ENCODE results near the gene VPS37B.
A peak's percentile ranks its signal among the peaks of the same experiment; 100 is the strongest.

VPS37B gene

GRCh38 chr12:122850695-122851350 lies 45.1 kb downstream of the VPS37B start:
- Histone ChIP-seq H3K36me3 (ENCODE audit: control insufficient read depth in 1 of 2, insufficient read depth in 2 of 2, low read length in 2 of 2) (peaks cover 0 to 3% of the 10 kb centered on the region in 2 experiments), H4K8ac (ENCODE audit: low read depth, low read length) (no peak overlapping the region), H3K9me3 (ENCODE audit: insufficient read depth, low read depth, low read length) (no peaks in the 10 kb centered on the region), H3K18ac (ENCODE audit: low read length) (no peak overlapping the region), H3K27ac (ENCODE audit: low read depth, low read length) (no peak overlapping the region), H2AFZ (ENCODE audit: insufficient read depth, low read length, poor library complexity) (no peak overlapping the region), H3K4me2 (ENCODE audit: low read length) (no peak overlapping the region), H3K4me1 (ENCODE audit: control insufficient read depth in 1 of 2, insufficient read depth in 2 of 2, low read length in 2 of 2) (peaks cover 0 to 4% of the 10 kb centered on the region in 2 experiments), H2AK5ac (ENCODE audit: low read length) (no peak overlapping the region), H3K79me2 (ENCODE audit: control insufficient read depth, insufficient read depth, low read length, poor library complexity) (no peaks in the 10 kb centered on the region), H2BK120ac (ENCODE audit: insufficient read depth, low read length, poor library complexity) (no peak overlapping the region), H3K79me1 (ENCODE audit: low read length) (no peaks in the 10 kb centered on the region), H2BK5ac (ENCODE audit: low read depth, low read length, poor library complexity) (no peak overlapping the region), H2BK12ac (ENCODE audit: low read length) (no peak overlapping the region), H3K9ac (ENCODE audit: low read length) (no peak overlapping the region), H4K91ac (ENCODE audit: low read depth, low read length) (no peak overlapping the region), H3K4ac (ENCODE audit: low read depth, low read length) (no peak overlapping the region), H3K23ac (ENCODE audit: low read length) (no peak overlapping the region), H3K4me3 (ENCODE audit: low read depth, low read length) (no peak overlapping the region), H3K27me3 (ENCODE audit: insufficient read depth, low read length) (no peaks in the 10 kb centered on the region), H3K14ac (ENCODE audit: low read length) (no peak overlapping the region), H4K12ac (ENCODE audit: low read depth, low read length) (no peak overlapping the region)
- no CpG with 5 or more reads among the region's 27 CpGs for WGBS (ENCODE audit: extremely low coverage, insufficient coverage, insufficient read length)
- DNase-seq: peak in 1 of 2 donors; percentile 42

DNA sequence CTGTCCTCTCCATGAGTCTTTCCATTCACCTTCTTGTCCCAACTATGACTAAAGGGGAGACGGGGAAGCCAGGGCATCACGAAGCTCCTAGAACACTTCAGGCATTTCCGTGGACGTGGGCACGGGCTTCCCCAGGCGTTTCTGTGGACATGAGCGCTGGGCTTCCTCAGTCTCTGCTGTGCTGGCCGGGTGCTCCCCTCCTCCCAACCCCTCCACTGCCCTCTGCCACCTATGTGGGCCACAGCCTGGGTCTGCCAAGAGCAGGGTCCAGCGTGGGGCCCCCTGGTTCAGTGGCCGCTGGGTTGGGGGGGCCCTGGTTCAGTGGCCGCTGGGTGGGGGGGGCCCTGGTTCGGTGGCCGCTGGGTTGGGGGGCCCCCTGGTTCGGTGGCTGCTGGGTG lies 45.9 kb downstream of the VPS37B start:
- Histone ChIP-seq H4K91ac (ENCODE audit: low read depth, low read length) (no peak overlapping the region), H3K27ac (ENCODE audit: low read depth, low read length) (no peak overlapping the region), H4K12ac (ENCODE audit: low read depth, low read length) (no peak overlapping the region), H4K8ac (ENCODE audit: low read depth, low read length) (no peak overlapping the region), H3K4me3 (ENCODE audit: low read depth, low read length) (no peak overlapping the region), H3K27me3 (ENCODE audit: insufficient read depth, low read length) (no peaks in the 10 kb centered on the region), H3K9me3 (ENCODE audit: insufficient read depth, low read depth, low read length) (no peaks in the 10 kb centered on the region), H3K4me2 (ENCODE audit: low read length) (no peak overlapping the region), H2BK5ac (ENCODE audit: low read depth, low read length, poor library complexity) (no peak overlapping the region), H3K4ac (ENCODE audit: low read depth, low read length) (no peak overlapping the region), H2AK5ac (ENCODE audit: low read length) (no peak overlapping the region), H3K23ac (ENCODE audit: low read length) (no peak overlapping the region), H3K14ac (ENCODE audit: low read length) (no peak overlapping the region), H3K79me1 (ENCODE audit: low read length) (peaks cover 1% of the 10 kb centered on the region), H2BK12ac (ENCODE audit: low read length) (no peak overlapping the region), H3K4me1 (ENCODE audit: control insufficient read depth in 1 of 2, insufficient read depth in 2 of 2, low read length in 2 of 2) (peaks cover 0 to 4% of the 10 kb centered on the region in 2 experiments), H3K79me2 (ENCODE audit: control insufficient read depth, insufficient read depth, low read length, poor library complexity) (no peaks in the 10 kb centered on the region), H3K18ac (ENCODE audit: low read length) (no peak overlapping the region), H3K9ac (ENCODE audit: low read length) (no peak overlapping the region), H2AFZ (ENCODE audit: insufficient read depth, low read length, poor library complexity) (no peak overlapping the region), H2BK120ac (ENCODE audit: insufficient read depth, low read length, poor library complexity) (no peak overlapping the region), H3K36me3 (ENCODE audit: control insufficient read depth in 1 of 2, insufficient read depth in 2 of 2, low read length in 2 of 2) (peaks cover 0 to 3% of the 10 kb centered on the region in 2 experiments)
- WGBS (ENCODE audit: extremely low coverage, insufficient coverage, insufficient read length): no CpG with 5 or more reads among the region's 14 CpGs
- no peak for DNase-seq

GRCh38 chr12:122849352-122850047 lies 46.4 kb downstream of the VPS37B start:
- Histone ChIP-seq H3K4me2 (ENCODE audit: low read length) (no peak overlapping the region), H3K4ac (ENCODE audit: low read depth, low read length) (no peak overlapping the region), H3K27me3 (ENCODE audit: insufficient read depth, low read length) (no peaks in the 10 kb centered on the region), H2AFZ (ENCODE audit: insufficient read depth, low read length, poor library complexity) (no peak overlapping the region), H3K79me2 (ENCODE audit: control insufficient read depth, insufficient read depth, low read length, poor library complexity) (no peaks in the 10 kb centered on the region), H2BK120ac (ENCODE audit: insufficient read depth, low read length, poor library complexity) (no peak overlapping the region), H4K12ac (ENCODE audit: low read depth, low read length) (no peak overlapping the region), H3K23ac (ENCODE audit: low read length) (no peak overlapping the region), H2AK5ac (ENCODE audit: low read length) (no peak overlapping the region), H3K9ac (ENCODE audit: low read length) (no peak overlapping the region), H3K79me1 (ENCODE audit: low read length) (peaks cover 3% of the 10 kb centered on the region), H3K9me3 (ENCODE audit: insufficient read depth, low read depth, low read length) (no peaks in the 10 kb centered on the region), H3K36me3 (ENCODE audit: control insufficient read depth in 1 of 2, insufficient read depth in 2 of 2, low read length in 2 of 2) (peaks cover 0 to 3% of the 10 kb centered on the region in 2 experiments), H2BK5ac (ENCODE audit: low read depth, low read length, poor library complexity) (no peak overlapping the region), H3K18ac (ENCODE audit: low read length) (no peak overlapping the region), H3K4me3 (ENCODE audit: low read depth, low read length) (no peak overlapping the region), H3K27ac (ENCODE audit: low read depth, low read length) (no peak overlapping the region), H4K8ac (ENCODE audit: low read depth, low read length) (no peak overlapping the region), H3K14ac (ENCODE audit: low read length) (no peak overlapping the region), H3K4me1 (ENCODE audit: control insufficient read depth in 1 of 2, insufficient read depth in 2 of 2, low read length in 2 of 2) (peaks cover 0 to 8% of the 10 kb centered on the region in 2 experiments), H2BK12ac (ENCODE audit: low read length) (no peak overlapping the region), H4K91ac (ENCODE audit: low read depth, low read length) (no peak overlapping the region)
- no CpG with 5 or more reads among the region's 26 CpGs for WGBS (ENCODE audit: extremely low coverage, insufficient coverage, insufficient read length)
- no peak for DNase-seq

- Histone ChIP-seq H3K23ac (ENCODE audit: low read length) (no peak overlapping the region), H3K27ac (ENCODE audit: low read depth, low read length) (no peak overlapping the region), H3K79me2 (ENCODE audit: control insufficient read depth, insufficient read depth, low read length, poor library complexity) (no peaks in the 10 kb centered on the region), H3K36me3 (ENCODE audit: control insufficient read depth in 1 of 2, insufficient read depth in 2 of 2, low read length in 2 of 2) (peaks cover 0 to 3% of the 10 kb centered on the region in 2 experiments), H3K18ac (ENCODE audit: low read length) (no peak overlapping the region), H3K27me3 (ENCODE audit: insufficient read depth, low read length) (no peaks in the 10 kb centered on the region), H4K8ac (ENCODE audit: low read depth, low read length) (no peak overlapping the region), H3K9ac (ENCODE audit: low read length) (no peak overlapping the region), H3K4me2 (ENCODE audit: low read length) (no peak overlapping the region), H3K14ac (ENCODE audit: low read length) (no peak overlapping the region), H2BK12ac (ENCODE audit: low read length) (no peak overlapping the region), H2AK5ac (ENCODE audit: low read length) (no peak overlapping the region), H2AFZ (ENCODE audit: insufficient read depth, low read length, poor library complexity) (no peak overlapping the region), H4K12ac (ENCODE audit: low read depth, low read length) (no peak overlapping the region), H4K91ac (ENCODE audit: low read depth, low read length) (no peak overlapping the region), H3K9me3 (ENCODE audit: insufficient read depth, low read depth, low read length) (no peaks in the 10 kb centered on the region), H2BK5ac (ENCODE audit: low read depth, low read length, poor library complexity) (no peak overlapping the region), H3K79me1 (ENCODE audit: low read length) (peaks cover 3% of the 10 kb centered on the region), H2BK120ac (ENCODE audit: insufficient read depth, low read length, poor library complexity) (no peak overlapping the region), H3K4me3 (ENCODE audit: low read depth, low read length) (no peak overlapping the region), H3K4me1 (ENCODE audit: control insufficient read depth in 1 of 2, insufficient read depth in 2 of 2, low read length in 2 of 2) (peaks cover 0 to 10% of the 10 kb centered on the region in 2 experiments), H3K4ac (ENCODE audit: low read depth, low read length) (no peak overlapping the region)
- DNase-seq: no peak
- no CpG with 5 or more reads among the region's 36 CpGs for WGBS (ENCODE audit: extremely low coverage, insufficient coverage, insufficient read length)
These were observed 47.2 kb downstream of the VPS37B start for GRCh38 chr12:122848471-122849351.
